Left ventricle myocardium inferior (tissue), 1 donor: ENCODE data around the gene CHD2. TPM values are rescaled to one million over a fixed set of nuclear protein-coding genes. Genes with fewer than 3 reads are reported as not detected.
A peak's percentile ranks its signal among the peaks of the same experiment; 100 is the strongest.

Experiments
- DNase-seq: peaks from one replicate; pipeline ENCODE4 v3.0.0-alpha.2; 2020
- H3K27ac ChIP-seq: fragments of 200-600 bp; replicated peaks from 2 replicates; pipeline ENCODE4 v1.8.0; 2021
- H3K27me3 ChIP-seq: fragments of 200-600 bp; 2 replicates; pipeline ENCODE4 v1.8.0; 2021; ENCODE audit warnings: low read depth
- H3K36me3 ChIP-seq: fragments of 200-600 bp; 2 replicates; pipeline ENCODE4 v1.8.0; 2021
- H3K4me1 ChIP-seq: fragments of 200-600 bp; 2 replicates; pipeline ENCODE4 v1.8.0; 2021
- H3K4me3 ChIP-seq: fragments of 200-600 bp; 2 replicates; pipeline ENCODE4 v1.8.0; 2021; ENCODE audit warnings: mild to moderate bottlenecking, moderate library complexity
- H3K9me3 ChIP-seq: fragments of 200-600 bp; replicated peaks from 2 replicates; pipeline ENCODE4 v1.8.0; 2021
- CTCF ChIP-seq: fragments of 200-600 bp; IDR thresholded peaks from 2 replicates; pipeline ENCODE4 v1.8.0; 2021; ENCODE audit warnings: antibody characterized with exemption, mild to moderate bottlenecking, borderline replicate concordance
- intact Hi-C: fragments of 100-400 bp; cut with micrococcal nuclease; formaldehyde crosslinking; loops from one replicate; pipeline ENCODE4 v1.11.0; 2022
- total RNA-seq: library from RNA; stranded (reverse); fragmentation: NEBNext Ultra II Directional; extraction: Animal tissue kit (Norgen Biotek cat#: 25700); gene quantifications from one replicate; pipeline ENCODE4 v1.2.1, GENCODE V29; 2021
- donor health status: DM: no; HTN: yes; CAD: no; lungs with severe emphysema.

The CHD2 gene
- total RNA-seq, 1 donor from 2014 or later: 41.3 TPM

- H3K27me3 ChIP-seq: no peaks in the 10 kb centered on the region
- intact Hi-C loops: no loop called here
- no peak for TF ChIP-seq CTCF
- H3K9me3 ChIP-seq: peaks cover 3% of the 10 kb centered on the region
- no peak for DNase-seq
- peaks cover 97% of the 10 kb centered on the region for H3K36me3 ChIP-seq
- peaks cover 18% of the 10 kb centered on the region for H3K4me1 ChIP-seq
- no peak overlapping the region for H3K27ac ChIP-seq
- H3K4me3 ChIP-seq: no peak overlapping the region
These were observed 42.6 kb downstream of the CHD2 start for GRCh38 chr15:92942706-92943105.

- peaks cover 18% of the 10 kb centered on the region for H3K4me1 ChIP-seq
- TF ChIP-seq CTCF: no peak
- no peaks in the 10 kb centered on the region for H3K27me3 ChIP-seq
- DNase-seq: no peak
- peaks cover 97% of the 10 kb centered on the region for H3K36me3 ChIP-seq
- H3K27ac ChIP-seq: no peak overlapping the region
- H3K9me3 ChIP-seq: peaks cover 12% of the 10 kb centered on the region
- intact Hi-C loops: no loop called here
- H3K4me3 ChIP-seq: no peak overlapping the region
These were observed 43.5 kb downstream of the CHD2 start for GRCh38 chr15:92943581-92943980.

- Histone ChIP-seq H3K27ac (peak overlapping the region; percentile 11), H3K4me1 (peaks cover 18% of the 10 kb centered on the region), H3K9me3 (peaks cover 27% of the 10 kb centered on the region), H3K27me3 (no peaks in the 10 kb centered on the region), H3K4me3 (no peak overlapping the region), H3K36me3 (peaks cover 97% of the 10 kb centered on the region)
- intact Hi-C loops: no loop called here
- DNase-seq: no peak
- no peak for TF ChIP-seq CTCF
These were observed 44.9 kb downstream of the CHD2 start for GRCh38 chr15:92944946-92945521.

GRCh38 chr15:92947071-92947730 lies 47.1 kb downstream of the CHD2 start:
- no peak for TF ChIP-seq CTCF
- intact Hi-C loops: no loop called here
- Histone ChIP-seq H3K4me3 (no peak overlapping the region), H3K36me3 (peaks cover 99% of the 10 kb centered on the region), H3K27ac (peak overlapping the region; percentile 32), H3K9me3 (peaks cover 33% of the 10 kb centered on the region), H3K27me3 (no peaks in the 10 kb centered on the region), H3K4me1 (peaks cover 26% of the 10 kb centered on the region)
- no peak for DNase-seq

GRCh38 chr15:92949604-92950249 lies 49.6 kb downstream of the CHD2 start:
- Histone ChIP-seq H3K27me3 (no peaks in the 10 kb centered on the region), H3K27ac (no peak overlapping the region), H3K4me3 (no peak overlapping the region), H3K9me3 (peaks cover 33% of the 10 kb centered on the region), H3K4me1 (peaks cover 20% of the 10 kb centered on the region), H3K36me3 (peaks cover 98% of the 10 kb centered on the region)
- no peak for TF ChIP-seq CTCF
- DNase-seq: no peak
- intact Hi-C loops: no loop called here
